Hematopoietic multipotent progenitor cell treated with erythropoietin and hydrocortisone succinate and interleukin-3 and kit ligand, for 15 days (in vitro differentiated cells): Measurements from ENCODE around the gene WSCD2.

Experiments used
- DNase-seq: peaks from one replicate; pipeline ENCODE4 v3.0.0-alpha.2; 2015; ENCODE audit warnings: low spot score

WSCD2 gene

DNA sequence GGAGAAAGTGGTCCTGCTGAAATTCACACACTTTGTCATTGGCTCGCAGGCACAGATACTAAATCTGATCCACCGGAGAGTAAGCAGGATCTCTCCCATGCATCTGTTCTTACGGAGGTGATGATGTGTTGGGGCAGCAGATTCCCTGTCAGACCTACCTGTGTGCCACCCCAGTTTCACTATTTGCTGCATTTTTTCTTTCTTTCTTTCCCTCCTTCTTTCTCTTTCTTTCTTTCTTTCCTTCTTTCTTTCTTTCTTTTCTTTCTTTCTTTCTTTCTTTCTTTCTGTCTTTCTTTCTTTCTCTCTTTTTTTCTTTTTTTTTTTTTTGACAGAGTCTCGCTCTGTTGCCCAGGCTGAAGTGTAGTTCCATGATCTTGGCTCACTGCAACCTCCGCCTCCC, 37.4 kb downstream of the WSCD2 start:
- DNase-seq = no peak

- DNase-seq = no peak
Measured at GRCh38 chr12:108167974-108168373, 38.9 kb downstream of the WSCD2 start.

DNA sequence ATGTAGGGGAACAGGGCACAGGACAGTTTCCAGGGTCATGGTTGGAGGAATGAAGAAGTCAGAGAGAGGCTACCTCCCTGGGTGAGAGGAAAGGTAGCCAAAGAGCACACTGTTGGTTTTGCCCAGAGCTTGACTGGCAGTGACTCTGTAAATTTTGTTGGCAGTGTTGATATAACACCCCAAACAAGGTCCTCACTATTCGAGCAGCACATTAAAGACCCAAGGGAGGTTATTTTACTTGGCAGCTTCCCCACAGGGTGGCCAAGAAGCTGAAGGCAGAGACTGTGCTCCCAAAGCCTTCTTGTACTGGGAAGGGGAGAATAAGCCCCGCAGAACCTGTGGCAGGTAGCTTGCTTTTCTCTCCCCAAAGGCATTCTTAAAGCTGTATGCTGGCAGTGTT, 40.6 kb downstream of the WSCD2 start:
- DNase-seq = no peak

DNA sequence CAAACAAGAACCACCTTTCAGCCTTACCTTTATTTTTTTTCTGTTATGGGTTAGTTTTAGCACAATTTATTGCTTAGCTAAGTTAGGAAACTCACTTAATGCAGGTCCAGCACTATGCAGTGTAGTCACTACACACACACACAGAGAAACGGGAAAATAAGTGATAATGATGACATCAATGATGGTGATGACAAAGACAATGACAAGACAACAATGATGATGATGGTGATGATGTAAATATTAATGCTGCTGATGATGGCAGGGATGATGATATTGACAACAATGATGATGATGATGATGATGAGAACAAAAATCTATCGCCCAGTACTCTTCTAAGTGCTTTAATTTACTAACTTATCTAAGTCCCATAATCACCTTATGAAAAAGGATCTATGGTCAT, 41.1 kb downstream of the WSCD2 start:
- no peak for DNase-seq

DNA sequence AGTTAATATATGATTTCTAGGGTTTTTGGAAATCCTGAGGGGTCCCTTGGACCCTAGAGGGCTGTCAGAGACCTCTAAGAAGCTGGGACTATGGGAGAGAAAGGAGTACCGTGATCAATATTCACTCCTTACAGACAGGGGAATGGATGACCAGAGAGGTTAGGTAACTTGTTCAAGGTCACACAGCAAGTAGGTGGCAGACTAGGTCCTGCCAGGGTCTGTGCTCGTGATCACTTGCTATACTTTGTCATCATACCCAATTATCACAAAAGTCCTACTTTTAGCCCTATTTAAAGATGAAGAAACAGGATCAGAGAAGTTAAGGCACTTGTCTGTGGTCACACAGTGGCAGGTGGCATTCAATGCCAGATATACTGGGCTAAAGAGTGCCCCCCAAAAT, 42.9 kb downstream of the WSCD2 start:
- DNase-seq = no peak

- no peak for DNase-seq
Measured at GRCh38 chr12:108173160-108173559, 44.1 kb downstream of the WSCD2 start.

- no peak for DNase-seq
Measured at GRCh38 chr12:108173892-108174291, 44.8 kb downstream of the WSCD2 start.

DNA sequence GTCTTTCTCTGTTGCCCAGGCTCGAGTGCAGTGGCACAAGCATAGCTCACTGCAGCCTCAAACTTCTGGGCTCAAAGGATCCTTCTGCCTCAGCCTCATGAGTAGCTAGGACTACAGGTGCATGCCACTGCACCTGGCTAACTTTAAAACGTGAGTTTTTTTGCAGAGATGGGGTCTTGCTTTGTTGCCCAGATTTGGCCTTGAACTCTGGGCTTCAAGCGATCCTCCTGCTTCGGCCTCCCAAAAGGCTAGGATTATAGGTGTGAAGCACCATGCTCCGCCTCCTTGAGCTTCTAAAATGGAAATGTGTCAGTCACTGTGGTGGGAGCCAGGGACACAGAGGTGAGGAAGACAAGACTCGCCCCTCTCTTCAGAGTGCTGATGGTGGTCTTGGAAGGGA, 45.6 kb downstream of the WSCD2 start:
- no peak for DNase-seq

GRCh38 chr12:108175310-108175709, 46.2 kb downstream of the WSCD2 start:
- no peak for DNase-seq

DNA sequence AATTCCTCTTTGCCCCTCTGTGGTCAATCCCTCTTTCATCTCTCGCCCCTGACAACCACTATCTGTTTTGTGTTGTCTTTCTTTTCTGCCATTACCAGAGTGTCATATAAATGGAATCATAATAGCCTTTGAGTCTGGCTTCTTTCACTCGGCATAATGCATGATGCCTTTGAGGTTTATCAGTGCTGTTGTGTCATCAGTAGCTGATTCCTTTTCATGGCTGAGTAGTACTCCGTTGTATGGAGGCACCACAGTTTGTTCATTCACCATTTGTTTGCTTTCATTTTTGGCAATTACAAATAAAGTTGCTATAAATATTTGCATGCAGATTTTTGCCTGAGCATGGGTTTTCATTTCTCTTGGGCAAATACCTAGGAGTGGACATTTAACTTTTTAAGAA, 47.2 kb downstream of the WSCD2 start:
- DNase-seq = no peak

DNA sequence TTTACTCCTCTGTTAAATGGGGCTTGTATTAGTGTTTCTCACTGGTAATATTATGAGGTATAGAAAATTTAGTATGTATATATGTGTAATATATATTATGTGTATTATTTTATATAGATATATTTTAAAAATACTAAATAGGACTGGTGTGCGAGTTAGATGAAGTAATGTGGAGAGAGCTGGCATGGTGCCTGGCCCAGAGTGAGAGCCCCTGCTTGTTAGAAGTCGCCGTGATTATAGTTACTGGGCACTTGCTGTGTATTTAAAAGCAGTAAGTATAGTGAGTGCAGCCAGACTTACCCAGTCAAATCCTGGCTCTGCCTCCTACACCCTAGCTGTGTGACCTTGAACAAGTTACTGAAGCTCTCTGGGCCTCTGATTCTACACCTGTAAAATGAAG, 48.0 kb downstream of the WSCD2 start:
- DNase-seq = no peak

- DNase-seq = no peak
Measured at GRCh38 chr12:108179305-108179704, 50.2 kb downstream of the WSCD2 start.

- DNase-seq = no peak
Measured at GRCh38 chr12:108180255-108181094, 51.4 kb downstream of the WSCD2 start.

DNA sequence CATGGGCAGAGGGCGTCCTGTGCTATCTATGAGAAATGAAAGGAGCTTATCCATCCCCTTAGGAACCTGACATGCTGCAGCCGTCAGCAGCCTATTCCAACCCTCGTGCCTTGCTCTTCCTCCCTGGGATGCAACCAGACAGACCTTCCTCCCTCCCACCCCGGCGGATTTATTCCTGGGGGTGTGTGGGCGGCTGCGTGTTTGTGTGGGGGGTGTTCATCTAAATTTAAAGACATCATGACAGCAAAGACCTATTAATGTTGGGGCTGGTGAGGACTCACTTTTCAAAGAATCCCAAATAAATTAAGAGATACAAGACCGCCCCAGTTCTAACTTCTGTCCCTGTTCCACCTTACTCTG, 52.0 kb downstream of the WSCD2 start:
- DNase-seq = no peak

GRCh38 chr12:108182096-108182495, 53.0 kb downstream of the WSCD2 start:
- DNase-seq = no peak

DNA sequence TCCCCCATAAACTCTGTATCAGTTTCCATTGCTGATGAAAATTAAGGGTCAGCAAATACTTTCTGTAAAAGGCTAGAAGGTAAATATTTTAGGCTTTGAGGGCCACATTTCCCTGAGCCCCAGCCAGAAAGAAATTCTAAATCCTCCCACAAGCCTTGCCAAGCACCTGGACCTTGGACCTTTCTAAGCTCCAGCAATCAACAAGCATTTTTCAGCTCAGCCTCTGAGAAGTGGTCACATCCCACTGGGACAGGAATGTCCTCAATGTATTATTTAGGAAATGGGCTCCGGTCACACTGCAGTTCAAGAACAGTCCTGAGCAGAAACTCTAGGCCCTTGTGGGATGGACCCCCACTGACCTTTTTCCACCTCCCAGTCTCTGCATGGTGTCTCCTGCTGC, 55.9 kb downstream of the WSCD2 start:
- DNase-seq = no peak

GRCh38 chr12:108187831-108188230, 58.7 kb downstream of the WSCD2 start:
- DNase-seq = no peak

GRCh38 chr12:108190529-108190928, 61.4 kb downstream of the WSCD2 start:
- DNase-seq = no peak

DNA sequence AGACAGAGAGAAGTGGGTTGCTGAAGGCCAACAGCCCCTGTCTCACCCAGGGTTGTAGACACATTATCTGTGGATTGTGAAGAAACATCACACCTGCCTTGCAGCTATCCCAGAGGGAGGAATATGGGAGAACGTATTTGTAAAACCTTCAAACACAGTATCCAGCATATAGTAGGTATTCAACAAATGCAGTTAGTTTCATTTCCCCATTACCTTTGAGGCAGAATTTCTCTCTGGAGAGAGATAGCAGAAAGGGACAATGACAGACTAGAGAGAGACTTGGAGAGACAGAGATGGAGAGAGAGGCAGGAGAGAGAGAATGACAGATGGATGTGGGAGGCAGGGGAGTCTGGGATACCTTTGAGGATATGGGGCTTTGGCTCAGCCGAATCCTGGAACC, 62.0 kb downstream of the WSCD2 start:
- DNase-seq = no peak

GRCh38 chr12:108191938-108192337, 62.9 kb downstream of the WSCD2 start:
- no peak for DNase-seq

- no peak for DNase-seq
Measured at GRCh38 chr12:108193493-108193892, 64.4 kb downstream of the WSCD2 start.

DNA sequence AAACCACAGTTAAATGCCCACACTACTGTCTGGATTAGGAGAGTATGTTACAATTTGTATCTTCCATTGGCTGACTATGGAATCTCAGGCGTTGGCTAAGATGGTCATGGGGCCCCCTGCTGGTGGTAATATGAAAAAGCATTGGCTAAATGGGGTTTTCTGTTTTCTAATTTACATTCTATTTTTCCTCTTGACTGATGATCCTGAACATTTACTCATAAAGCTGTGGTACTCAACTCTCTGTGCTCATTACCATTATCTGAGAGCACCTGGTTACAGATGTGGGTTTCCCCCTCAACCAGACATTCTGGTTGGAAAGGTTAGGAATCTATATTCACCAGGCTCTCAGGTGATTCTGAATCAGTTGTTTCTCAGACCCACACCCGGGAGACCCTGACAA, 64.8 kb downstream of the WSCD2 start:
- peak; percentile 66 for DNase-seq

- no peak for DNase-seq
Measured at GRCh38 chr12:108194585-108194984, 65.5 kb downstream of the WSCD2 start.

GRCh38 chr12:108196319-108196718, 67.2 kb downstream of the WSCD2 start:
- DNase-seq = no peak
